Fibroblast of lung (primary cell): ENCODE results near the gene MLF1. TPM values are rescaled to one million over a fixed set of nuclear protein-coding genes. Genes with fewer than 3 reads are reported as not detected.

Experiments
- DNase-seq, 2 donors: peaks; one replicate each; pipeline versions ENCODE4 v3.0.0 to v3.0.0-alpha.2; 2010; ENCODE audit warnings: low read depth in 2 of 2
- H2AFZ ChIP-seq: 2 replicates; pipeline ENCODE4 v1.5.1; 2012; ENCODE audit warnings: low read length, control low read depth, inconsistent platforms
- H3K27ac ChIP-seq: 2 replicates; pipeline ENCODE4 v1.5.1; 2011; ENCODE audit warnings: low read length, control low read depth; ENCODE audit not compliant: insufficient read depth
- H3K27me3 ChIP-seq: 2 replicates; pipeline ENCODE4 v1.5.1; 2011; ENCODE audit warnings: mild to moderate bottlenecking, low read length; ENCODE audit not compliant: control insufficient read depth, insufficient read depth
- H3K36me3 ChIP-seq: 2 replicates; pipeline ENCODE4 v1.5.1; 2011; ENCODE audit warnings: low read length; ENCODE audit not compliant: control insufficient read depth, insufficient read depth
- H3K4me1 ChIP-seq: 2 replicates; pipeline ENCODE4 v1.5.1; 2011; ENCODE audit warnings: low read length; ENCODE audit not compliant: control insufficient read depth, insufficient read depth; ENCODE audit errors: extremely low read depth
- H3K4me2 ChIP-seq: 2 replicates; pipeline ENCODE4 v1.5.1; 2011; ENCODE audit warnings: low read length, control low read depth; ENCODE audit not compliant: insufficient read depth; ENCODE audit errors: extremely low read depth
- H3K4me3 ChIP-seq, 4 experiments: fragments of 200-600 bp in 1 of 4; sonication (generic) in 1 of 4; replicated peaks in 1 of 4; 2 replicates each; pipeline ENCODE4 v1.5.1; 2011 to 2016; ENCODE audit warnings: low read length in 4 of 4, low read depth in 3 of 4, mild to moderate bottlenecking in 3 of 4, control low read depth in 2 of 4, inconsistent platforms in 1 of 4, mixed read lengths in 1 of 4; ENCODE audit not compliant: insufficient read depth in 1 of 4; ENCODE audit errors: control extremely low read depth in 1 of 4
- H3K79me2 ChIP-seq: 2 replicates; pipeline ENCODE4 v1.5.1; 2012; ENCODE audit warnings: mild to moderate bottlenecking, low read length, inconsistent platforms; ENCODE audit not compliant: control insufficient read depth, insufficient read depth
- H3K9ac ChIP-seq: 2 replicates; pipeline ENCODE4 v1.5.1; 2011; ENCODE audit warnings: mild to moderate bottlenecking, low read length, control low read depth; ENCODE audit not compliant: insufficient read depth
- H3K9me3 ChIP-seq: 2 replicates; pipeline ENCODE4 v1.5.1; 2012; ENCODE audit warnings: low read depth, low read length; ENCODE audit not compliant: control insufficient read depth, insufficient read depth
- H4K20me1 ChIP-seq: 2 replicates; pipeline ENCODE4 v1.5.1; 2011; ENCODE audit warnings: low read length; ENCODE audit not compliant: control insufficient read depth, insufficient read depth; ENCODE audit errors: extremely low read depth
- EZH2 ChIP-seq: IDR thresholded peaks from 2 replicates; pipeline ENCODE4 v1.5.1; 2012; ENCODE audit warnings: low read length, control low read depth, mild to moderate bottlenecking; ENCODE audit errors: missing control alignments
- polyA plus RNA-seq, 2 donors: library from polyadenylated mRNA; depleted of rRNA in 1 of 2; stranded (reverse) in 1 of 2; unstranded in 1 of 2; fragments of >200 nt; gene quantifications; 2 replicates each; pipeline ENCODE4 v1.2.1, GENCODE V29; 2011 to 2012; ENCODE audit warnings: missing spikeins in 1 of 2
- total RNA-seq: library from RNA; depleted of rRNA; stranded (reverse); fragments of >200 nt; gene quantifications from 2 replicates; pipeline ENCODE4 v1.2.1, GENCODE V29; 2014
- TF ChIP-seq, protein P1 (sequence below), 2 donors: IDR thresholded peaks in 1 of 2; conservative IDR thresholded peaks in 1 of 2; 1 replicate in 1 of 2; 2 replicates in 1 of 2; pipeline ENCODE4 v1.5.1; 2011 to 2012; ENCODE audit warnings: low read length in 2 of 2, control low read depth in 1 of 2, inconsistent platforms in 1 of 2, low read depth in 1 of 2, mild to moderate bottlenecking in 1 of 2

Gene MLF1
- total and polyA plus RNA-seq, 2 donors (not counting 1 experiment from before 2014, with no cell fraction given), result 6.9 to 7.9 TPM

DNA sequence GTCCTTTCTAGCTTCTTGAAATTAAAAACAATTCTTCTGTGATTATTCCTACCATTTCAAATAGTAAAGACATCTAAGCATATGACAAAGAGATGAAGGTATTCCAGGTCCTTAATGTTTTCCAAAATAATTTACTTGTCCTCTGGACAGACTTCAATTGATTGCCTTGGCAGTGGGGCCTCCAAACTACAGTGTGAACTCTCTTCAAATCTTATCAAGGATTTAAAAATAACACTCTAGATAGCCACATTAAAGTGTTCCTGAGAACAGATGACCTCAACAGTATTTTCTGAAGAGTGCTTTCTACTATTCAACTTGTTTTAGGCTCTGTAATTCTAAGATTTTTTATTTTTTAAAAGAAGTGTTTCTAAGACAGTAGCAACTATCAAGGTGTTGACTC lies 7.9 kb upstream of the MLF1 start:
- no peak overlapping the region for H3K9ac ChIP-seq
- H4K20me1 ChIP-seq, result no peaks in the 10 kb centered on the region
- H3K9me3 ChIP-seq, result no peaks in the 10 kb centered on the region
- no peaks in the 10 kb centered on the region for H3K36me3 ChIP-seq
- no peak overlapping the region for H2AFZ ChIP-seq
- no peaks in the 10 kb centered on the region for H3K79me2 ChIP-seq
- no peaks in the 10 kb centered on the region for H3K4me1 ChIP-seq
- no peak overlapping the region for H3K27ac ChIP-seq
- H3K4me3 ChIP-seq, result no peak overlapping the region
- no peaks in the 10 kb centered on the region for H3K27me3 ChIP-seq
- H3K4me2 ChIP-seq, result no peak overlapping the region
- DNase-seq, result no peak
- TF ChIP-seq, protein P1, sequence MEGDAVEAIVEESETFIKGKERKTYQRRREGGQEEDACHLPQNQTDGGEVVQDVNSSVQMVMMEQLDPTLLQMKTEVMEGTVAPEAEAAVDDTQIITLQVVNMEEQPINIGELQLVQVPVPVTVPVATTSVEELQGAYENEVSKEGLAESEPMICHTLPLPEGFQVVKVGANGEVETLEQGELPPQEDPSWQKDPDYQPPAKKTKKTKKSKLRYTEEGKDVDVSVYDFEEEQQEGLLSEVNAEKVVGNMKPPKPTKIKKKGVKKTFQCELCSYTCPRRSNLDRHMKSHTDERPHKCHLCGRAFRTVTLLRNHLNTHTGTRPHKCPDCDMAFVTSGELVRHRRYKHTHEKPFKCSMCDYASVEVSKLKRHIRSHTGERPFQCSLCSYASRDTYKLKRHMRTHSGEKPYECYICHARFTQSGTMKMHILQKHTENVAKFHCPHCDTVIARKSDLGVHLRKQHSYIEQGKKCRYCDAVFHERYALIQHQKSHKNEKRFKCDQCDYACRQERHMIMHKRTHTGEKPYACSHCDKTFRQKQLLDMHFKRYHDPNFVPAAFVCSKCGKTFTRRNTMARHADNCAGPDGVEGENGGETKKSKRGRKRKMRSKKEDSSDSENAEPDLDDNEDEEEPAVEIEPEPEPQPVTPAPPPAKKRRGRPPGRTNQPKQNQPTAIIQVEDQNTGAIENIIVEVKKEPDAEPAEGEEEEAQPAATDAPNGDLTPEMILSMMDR (conservative IDR thresholded peaks at IDR 0.05 in 1 of 2, IDR thresholded peaks at IDR 0.05 in 1 of 2; ENCODE audit: low read depth in 1 of 2, low read length in 2 of 2), result no peak
- TF ChIP-seq EZH2, result no peak

DNA sequence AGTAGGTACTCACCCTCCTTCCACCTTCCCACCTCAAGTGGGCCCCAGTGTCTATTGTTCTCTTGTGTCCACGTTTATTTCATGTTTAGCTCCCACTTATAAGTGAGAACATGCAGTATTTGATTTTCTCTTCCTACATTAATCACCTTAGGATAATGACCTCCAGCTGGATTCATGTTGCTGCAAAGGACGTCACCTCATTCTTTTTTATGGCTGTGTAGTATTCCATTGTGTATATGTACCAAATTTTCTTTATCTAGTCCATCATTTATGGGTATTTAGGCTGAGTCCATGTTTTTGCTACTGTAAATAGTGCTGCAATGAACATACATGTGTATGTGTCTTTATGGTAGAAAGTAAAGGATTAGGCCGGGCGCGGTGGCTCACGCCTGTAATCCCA lies 5.9 kb upstream of the MLF1 start:
- no peaks in the 10 kb centered on the region for H3K79me2 ChIP-seq
- TF ChIP-seq EZH2, result no peak
- TF ChIP-seq, protein P1 (conservative IDR thresholded peaks at IDR 0.05 in 1 of 2, IDR thresholded peaks at IDR 0.05 in 1 of 2; ENCODE audit: low read depth in 1 of 2, low read length in 2 of 2), result no peak
- H3K36me3 ChIP-seq, result no peaks in the 10 kb centered on the region
- H3K27me3 ChIP-seq, result no peaks in the 10 kb centered on the region
- no peaks in the 10 kb centered on the region for H3K4me1 ChIP-seq
- no peak overlapping the region for H2AFZ ChIP-seq
- no peak overlapping the region for H3K9ac ChIP-seq
- no peak overlapping the region for H3K4me3 ChIP-seq
- H3K4me2 ChIP-seq, result no peak overlapping the region
- no peaks in the 10 kb centered on the region for H3K9me3 ChIP-seq
- no peak for DNase-seq
- H3K27ac ChIP-seq, result no peak overlapping the region
- no peaks in the 10 kb centered on the region for H4K20me1 ChIP-seq

DNA sequence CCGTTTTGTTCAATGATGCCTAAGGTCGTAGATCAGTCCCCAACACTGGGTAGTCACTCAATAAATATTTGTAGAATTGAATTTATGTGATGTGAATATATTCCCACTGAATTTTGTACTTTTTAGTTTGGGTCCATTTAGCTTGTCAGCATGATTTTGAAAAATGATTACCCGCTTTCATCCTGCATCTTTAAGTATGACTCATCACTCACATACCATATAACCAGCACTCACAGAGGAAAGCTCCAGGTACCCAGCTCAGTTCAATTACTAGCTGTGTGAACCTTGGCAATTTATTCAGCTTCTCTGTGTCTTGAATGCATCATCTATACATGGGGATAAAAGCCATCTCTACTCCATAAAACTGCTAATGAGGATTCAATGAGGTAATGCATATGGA lies 2.2 kb upstream of the MLF1 start:
- no peak overlapping the region for H3K27ac ChIP-seq
- no peaks in the 10 kb centered on the region for H3K36me3 ChIP-seq
- no peak overlapping the region for H3K4me2 ChIP-seq
- TF ChIP-seq, protein P1 (conservative IDR thresholded peaks at IDR 0.05 in 1 of 2, IDR thresholded peaks at IDR 0.05 in 1 of 2; ENCODE audit: low read depth in 1 of 2, low read length in 2 of 2), result no peak
- no peak for TF ChIP-seq EZH2
- no peaks in the 10 kb centered on the region for H3K79me2 ChIP-seq
- H4K20me1 ChIP-seq, result no peaks in the 10 kb centered on the region
- H3K27me3 ChIP-seq, result no peaks in the 10 kb centered on the region
- H3K4me3 ChIP-seq, result no peak overlapping the region
- H3K4me1 ChIP-seq, result no peaks in the 10 kb centered on the region
- no peaks in the 10 kb centered on the region for H3K9me3 ChIP-seq
- no peak overlapping the region for H2AFZ ChIP-seq
- DNase-seq, result peak in 1 of 2 donors; percentile 38
- H3K9ac ChIP-seq, result no peak overlapping the region
